HEK293T (cell line): ENCODE data around the gene TMEM240.

Source experiments
- CTCF ChIA-PET: fragments of 350-600 bp; formaldehyde crosslinking; extraction: SDS; loops from one replicate; lab custom pipeline; 2021; ENCODE audit warnings: antibody characterized with exemption, inconsistent platforms; lab: Yijun Ruan, JAX
- POLR2A ChIA-PET: fragments of 350-600 bp; formaldehyde crosslinking; extraction: SDS; loops from one replicate; lab custom pipeline; 2020; ENCODE audit warnings: antibody characterized with exemption, inconsistent platforms; lab: Yijun Ruan, JAX
- DNase-seq: peaks from one replicate; pipeline ENCODE4 v3.0.0; 2012; ENCODE audit warnings: mixed read lengths; ENCODE audit errors: extremely low spot score
- ARNT ChIP-seq: fragments of 450-650 bp; IDR thresholded peaks from 2 replicates; pipeline ENCODE4 v1.6.1; 2017; ENCODE audit warnings: mild to moderate bottlenecking
- BHLHE40 ChIP-seq: fragments of 450-650 bp; IDR thresholded peaks from 2 replicates; pipeline ENCODE4 v1.6.1; 2016; ENCODE audit warnings: mild to moderate bottlenecking, moderate library complexity, borderline replicate concordance
- CTBP1 ChIP-seq: fragments of 450-650 bp; IDR thresholded peaks from 2 replicates; pipeline ENCODE4 v1.6.1; 2016; ENCODE audit warnings: borderline replicate concordance
- ELF4 ChIP-seq: fragments of 450-650 bp; IDR thresholded peaks from 2 replicates; pipeline ENCODE4 v1.6.1; 2017; ENCODE audit warnings: antibody characterized with exemption
- FOXA1 ChIP-seq: fragments of 450-650 bp; IDR thresholded peaks from 2 replicates; pipeline ENCODE4 v1.6.1; 2016; ENCODE audit warnings: mild to moderate bottlenecking
- FOXK2 ChIP-seq: fragments of 450-650 bp; IDR thresholded peaks from 2 replicates; pipeline ENCODE4 v1.6.1; 2016; ENCODE audit warnings: mild to moderate bottlenecking
- FOXM1 ChIP-seq: fragments of 450-650 bp; IDR thresholded peaks from 2 replicates; pipeline ENCODE4 v1.6.1; 2017; ENCODE audit warnings: mild to moderate bottlenecking, borderline replicate concordance
- HDGF ChIP-seq: fragments of 450-650 bp; IDR thresholded peaks from 2 replicates; pipeline ENCODE4 v1.6.1; 2017; ENCODE audit warnings: antibody characterized with exemption, borderline replicate concordance
- L3MBTL2 ChIP-seq: fragments of 450-650 bp; conservative IDR thresholded peaks from 2 replicates; pipeline ENCODE4 v1.6.1; 2016; ENCODE audit warnings: mild to moderate bottlenecking
- LEF1 ChIP-seq: fragments of 450-650 bp; IDR thresholded peaks from 2 replicates; pipeline ENCODE4 v1.6.1; 2017; ENCODE audit warnings: mild to moderate bottlenecking, borderline replicate concordance
- NFRKB ChIP-seq: fragments of 450-650 bp; IDR thresholded peaks from 2 replicates; pipeline ENCODE4 v1.6.1; 2016; ENCODE audit warnings: mild to moderate bottlenecking, moderate library complexity
- SP1 ChIP-seq: fragments of 450-650 bp; IDR thresholded peaks from 2 replicates; pipeline ENCODE4 v1.6.1; 2017
- SUZ12 ChIP-seq: fragments of 450-650 bp; IDR thresholded peaks from 2 replicates; pipeline ENCODE4 v1.6.1; 2016; ENCODE audit warnings: mild to moderate bottlenecking
- TARDBP ChIP-seq: fragments of 450-650 bp; IDR thresholded peaks from 2 replicates; pipeline ENCODE4 v1.6.1; 2016
- ZNF384 ChIP-seq: fragments of 450-650 bp; IDR thresholded peaks from 2 replicates; pipeline ENCODE4 v1.6.1; 2016
- TF ChIP-seq, protein P1 (sequence below): fragments of 450-650 bp; IDR thresholded peaks from 2 replicates; pipeline ENCODE4 v1.6.1; 2016

The TMEM240 gene

DNA sequence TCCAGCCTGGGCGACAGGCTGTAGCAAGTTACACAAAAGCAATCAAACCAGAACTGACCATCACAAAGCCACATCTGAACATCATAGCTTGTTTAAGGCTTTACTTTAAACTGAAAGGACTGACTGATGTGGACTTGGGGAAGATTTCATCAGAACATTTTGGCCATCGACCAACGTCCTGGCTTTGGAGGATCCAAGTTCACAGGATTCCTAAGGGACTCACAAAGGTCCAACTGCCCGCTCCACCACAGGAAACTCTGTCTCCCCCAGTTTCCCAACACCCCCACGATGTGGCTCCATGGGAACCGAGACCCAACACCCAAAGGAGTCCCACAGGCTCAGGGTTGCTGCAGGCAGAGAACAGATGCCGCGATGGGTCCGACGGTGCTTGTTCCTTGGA is 24.9 kb upstream of the TMEM240 start:
- POLR2A ChIA-PET, result interaction anchor here (1.1 kb wide), 1 partner anchor 50 kb away, joined by 4 read pairs; the partner anchor contains the start of gene MIB2
- CTCF ChIA-PET, result interaction anchor here (1.2 kb wide), 1 partner anchor 124 kb away, joined by 4 read pairs; no protein-coding TSS in a partner anchor
- no peak for TF ChIP-seq BHLHE40
- TF ChIP-seq LEF1, result no peak
- TF ChIP-seq NFRKB, result no peak
- TF ChIP-seq FOXA1, result no peak
- TF ChIP-seq FOXM1, result no peak
- no peak for TF ChIP-seq TARDBP
- no peak for TF ChIP-seq CTBP1
- TF ChIP-seq L3MBTL2, result no peak
- no peak for TF ChIP-seq SP1
- no peak for TF ChIP-seq ARNT
- no peak for TF ChIP-seq SUZ12
- TF ChIP-seq ELF4, result no peak
- TF ChIP-seq, protein P1, sequence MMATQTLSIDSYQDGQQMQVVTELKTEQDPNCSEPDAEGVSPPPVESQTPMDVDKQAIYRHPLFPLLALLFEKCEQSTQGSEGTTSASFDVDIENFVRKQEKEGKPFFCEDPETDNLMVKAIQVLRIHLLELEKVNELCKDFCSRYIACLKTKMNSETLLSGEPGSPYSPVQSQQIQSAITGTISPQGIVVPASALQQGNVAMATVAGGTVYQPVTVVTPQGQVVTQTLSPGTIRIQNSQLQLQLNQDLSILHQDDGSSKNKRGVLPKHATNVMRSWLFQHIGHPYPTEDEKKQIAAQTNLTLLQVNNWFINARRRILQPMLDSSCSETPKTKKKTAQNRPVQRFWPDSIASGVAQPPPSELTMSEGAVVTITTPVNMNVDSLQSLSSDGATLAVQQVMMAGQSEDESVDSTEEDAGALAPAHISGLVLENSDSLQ, result no peak
- TF ChIP-seq HDGF, result no peak
- TF ChIP-seq FOXK2, result no peak
- no peak for TF ChIP-seq ZNF384
- DNase-seq, result no peak

DNA sequence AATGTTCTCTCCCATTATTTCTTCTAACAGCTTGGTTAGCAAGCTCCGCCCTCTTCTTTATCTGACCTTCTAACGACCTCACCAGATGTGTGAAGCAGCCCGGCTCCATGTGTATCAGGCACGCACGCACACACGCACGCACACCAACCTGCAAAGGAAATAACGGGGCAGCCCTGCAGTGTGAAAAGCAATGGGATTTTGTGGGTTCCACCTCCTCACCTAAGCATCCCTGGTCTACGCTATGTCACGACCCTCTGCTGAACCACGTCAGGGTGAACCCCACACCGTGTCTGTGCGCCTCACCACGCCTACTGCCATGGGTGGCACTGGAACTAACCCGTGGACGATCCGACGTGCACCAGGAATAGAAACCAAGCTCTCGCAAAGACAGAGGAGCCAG is 23.8 kb upstream of the TMEM240 start:
- POLR2A ChIA-PET, result no interaction called here

DNA sequence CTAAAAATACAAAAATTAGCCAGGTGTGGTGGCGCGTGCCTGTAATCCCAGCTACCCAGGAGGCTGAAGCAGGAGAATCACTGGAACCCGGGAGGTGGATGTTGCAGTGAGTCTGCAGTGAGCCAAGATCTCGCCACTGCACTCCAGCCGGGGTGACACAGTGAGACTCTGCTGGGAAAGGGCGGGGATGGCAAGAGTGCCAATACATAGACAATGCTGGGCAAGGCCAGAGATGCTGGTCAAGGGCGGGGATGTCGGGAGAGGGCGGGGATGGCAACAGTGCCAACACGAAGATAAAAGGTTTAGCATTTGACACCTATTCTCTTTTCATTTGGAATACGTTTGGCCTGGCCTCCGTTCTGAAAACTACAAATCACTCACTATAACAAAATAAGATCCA is 23.3 kb upstream of the TMEM240 start:
- DNase-seq, result no peak
- TF ChIP-seq LEF1 (no peak), FOXK2 (no peak), HDGF (no peak), ARNT (no peak)
- ChIA-PET CTCF (no interaction called here), POLR2A (no interaction called here)

More for the DNA sequence above, 23.8 kb upstream of the TMEM240 start:
- CTCF ChIA-PET, result no interaction called here
- TF ChIP-seq BHLHE40, result no peak
- no peak for TF ChIP-seq LEF1
- TF ChIP-seq FOXM1, result no peak
- no peak for TF ChIP-seq HDGF
- TF ChIP-seq FOXA1, result no peak
- TF ChIP-seq ARNT, result no peak
- no peak for TF ChIP-seq FOXK2
- no peak for TF ChIP-seq SP1
- no peak for TF ChIP-seq TARDBP
- TF ChIP-seq NFRKB, result no peak
- TF ChIP-seq ELF4, result no peak
- TF ChIP-seq CTBP1, result no peak
- TF ChIP-seq, protein P1, result no peak
- no peak for TF ChIP-seq SUZ12
- no peak for TF ChIP-seq ZNF384
- TF ChIP-seq L3MBTL2, result no peak
- DNase-seq, result no peak

DNA sequence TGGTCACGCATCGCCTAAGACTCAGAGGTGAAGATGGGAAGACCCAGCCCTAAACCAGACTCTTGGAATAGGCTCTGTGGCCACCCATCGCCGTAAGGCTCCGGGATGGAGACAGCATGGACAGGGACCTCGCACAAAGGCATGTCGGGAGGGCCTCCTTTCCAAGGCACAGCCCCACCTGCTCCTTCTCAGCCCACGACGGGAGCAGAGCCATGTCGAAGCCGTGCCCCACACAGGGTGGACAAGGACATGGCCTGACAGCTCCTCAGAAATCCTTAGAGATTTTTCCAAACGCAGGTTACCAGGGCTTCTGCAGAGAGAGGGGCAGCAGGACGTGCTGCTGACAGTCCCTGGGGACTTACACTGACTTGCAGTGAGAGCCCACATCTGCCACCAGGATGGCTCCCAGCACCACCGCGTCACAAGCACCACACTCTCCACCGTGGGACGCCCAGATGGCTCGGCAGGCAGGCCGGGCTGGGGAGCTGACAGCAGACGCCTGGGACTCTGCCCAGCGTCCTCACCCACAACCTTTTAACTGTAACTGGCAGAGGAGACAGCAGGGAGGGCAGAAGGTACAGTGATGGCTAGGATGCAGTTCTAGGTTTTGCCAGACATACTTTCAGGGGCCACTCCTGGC is 22.3 kb upstream of the TMEM240 start:
- ChIA-PET POLR2A (no interaction called here), CTCF (no interaction called here)
- no peak for DNase-seq
- TF ChIP-seq ARNT (no peak), TARDBP (no peak), FOXM1 (no peak), L3MBTL2 (no peak), LEF1 (no peak), FOXA1 (no peak), CTBP1 (no peak), FOXK2 (no peak), SP1 (no peak)
- TF ChIP-seq, protein P1, result no peak

DNA sequence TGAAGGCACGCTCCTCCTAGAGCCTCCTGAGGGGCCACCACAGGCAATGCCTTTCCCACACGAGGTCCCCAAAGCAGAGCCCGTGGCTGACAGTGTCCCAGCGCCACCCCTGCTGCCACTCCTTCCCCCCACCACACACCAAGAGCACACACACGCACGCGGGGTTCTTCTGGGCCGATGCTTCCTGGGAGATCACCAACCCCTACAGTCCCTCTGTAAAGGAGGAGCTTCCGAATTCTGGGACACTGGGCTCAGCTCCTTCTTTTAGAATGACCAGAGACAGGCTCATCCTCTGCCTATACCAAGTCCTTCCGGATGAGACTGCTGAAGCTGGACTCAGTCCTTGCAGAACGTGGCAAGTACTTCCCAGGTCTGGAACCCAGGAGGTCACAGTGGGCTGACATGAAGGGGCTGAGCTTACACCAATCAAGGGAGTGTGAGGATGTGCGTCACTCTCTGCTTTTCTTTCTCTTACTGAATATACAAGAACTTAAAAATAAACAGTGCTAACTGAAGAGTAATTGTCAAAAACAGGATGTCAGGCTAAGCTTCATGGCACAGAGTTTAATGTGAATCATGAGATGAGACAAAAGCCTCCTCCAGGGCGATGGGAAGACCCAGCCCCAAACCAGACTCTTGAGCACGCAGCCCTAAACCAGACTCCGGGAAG is 21.5 kb upstream of the TMEM240 start:
- ChIA-PET CTCF (no interaction called here), POLR2A (no interaction called here)
- no peak for TF ChIP-seq FOXK2
- TF ChIP-seq ELF4, result no peak
- TF ChIP-seq, protein P1, result no peak
- no peak for TF ChIP-seq CTBP1
- no peak for TF ChIP-seq BHLHE40
- TF ChIP-seq L3MBTL2, result no peak
- no peak for DNase-seq
